MM.1S (cell line): ENCODE results near the gene UST.
"Not testable (repeated sequence)": the region's sequence is repeated elsewhere in the genome, so short reads cannot be mapped to it uniquely, and the experiment has no call there.

Source experiments
- DNase-seq: peaks from one replicate; pipeline ENCODE4 v3.0.0-alpha.2; 2015
- H2AFZ ChIP-seq: fragments of 300-600 bp; sonication (generic); 2 replicates; pipeline ENCODE4 v1.6.0; 2016; ENCODE audit warnings: antibody characterized with exemption, low read length
- H3F3A ChIP-seq: fragments of 300-600 bp; sonication (generic); 2 replicates; pipeline ENCODE4 v1.6.1; 2016; ENCODE audit warnings: mild to moderate bottlenecking, antibody characterized with exemption, low read length, moderate library complexity, mixed read lengths; ENCODE audit not compliant: insufficient read depth
- H3K27ac ChIP-seq: fragments of 300-600 bp; sonication (generic); 2 replicates; pipeline ENCODE4 v1.5.1; 2016; ENCODE audit warnings: mild to moderate bottlenecking, low read length
- H3K27me3 ChIP-seq: fragments of 300-600 bp; sonication (generic); replicated peaks from 2 replicates; pipeline ENCODE4 v1.6.0; 2016; ENCODE audit warnings: low read length; ENCODE audit not compliant: insufficient read depth
- H3K36me3 ChIP-seq: fragments of 300-600 bp; sonication (generic); replicated peaks from 2 replicates; pipeline ENCODE4 v1.6.1; 2016; ENCODE audit warnings: mild to moderate bottlenecking, low read length, mixed read lengths; ENCODE audit not compliant: insufficient read depth
- H3K4me1 ChIP-seq: fragments of 300-600 bp; sonication (generic); 2 replicates; pipeline ENCODE4 v1.6.1; 2016; ENCODE audit warnings: low read length, mixed read lengths
- H3K4me2 ChIP-seq: fragments of 300-600 bp; sonication (generic); 2 replicates; pipeline ENCODE4 v1.6.0; 2016; ENCODE audit warnings: low read depth, low read length
- H3K4me3 ChIP-seq: fragments of 300-600 bp; sonication (generic); 2 replicates; pipeline ENCODE4 v1.5.1; 2016; ENCODE audit warnings: low read length, mixed read lengths
- H3K79me2 ChIP-seq: fragments of 300-600 bp; sonication (generic); 2 replicates; pipeline ENCODE4 v1.6.1; 2016; ENCODE audit warnings: mixed run types, low read length, mixed read lengths
- H3K9ac ChIP-seq: fragments of 300-600 bp; sonication (generic); 2 replicates; pipeline ENCODE4 v1.6.1; 2016; ENCODE audit warnings: low read length, mixed read lengths
- H3K9me2 ChIP-seq: fragments of 300-600 bp; sonication (generic); replicated peaks from 2 replicates; pipeline ENCODE4 v1.6.1; 2016; ENCODE audit warnings: mild to moderate bottlenecking, low read length, mixed read lengths; ENCODE audit not compliant: insufficient read depth
- H3K9me3 ChIP-seq: fragments of 300-600 bp; sonication (generic); replicated peaks from 2 replicates; pipeline ENCODE4 v1.6.1; 2016; ENCODE audit warnings: mild to moderate bottlenecking, low read length, mixed read lengths; ENCODE audit not compliant: insufficient read depth
- H4K20me1 ChIP-seq: fragments of 300-600 bp; sonication (generic); 2 replicates; pipeline ENCODE4 v1.6.1; 2016; ENCODE audit warnings: mild to moderate bottlenecking, low read length, moderate library complexity, mixed read lengths; ENCODE audit not compliant: insufficient read depth
- CTCF ChIP-seq: fragments of 300-600 bp; sonication (generic); IDR thresholded peaks from 2 replicates; pipeline ENCODE4 v1.5.1; 2016; ENCODE audit warnings: antibody characterized with exemption, low read length, mixed read lengths
- EZH2 ChIP-seq: fragments of 300-600 bp; sonication (generic); optimal IDR thresholded peaks from 2 replicates; pipeline ENCODE3; 2017; ENCODE audit warnings: low read depth, mild to moderate bottlenecking, antibody characterized with exemption, low read length, mixed read lengths
- EZH2phosphoT487 ChIP-seq: fragments of 300-600 bp; sonication (generic); IDR thresholded peaks from 2 replicates; pipeline ENCODE4 v1.6.1; 2018; ENCODE audit warnings: antibody characterized with exemption, low read length

UST gene

GRCh38 chr6:148846778-148847761 lies 100.2 kb downstream of the UST start:
- H3K4me2 ChIP-seq = no peak overlapping the region
- DNase-seq = no peak
- H3K9me3 ChIP-seq = no peaks in the 10 kb centered on the region
- H3K9ac ChIP-seq = no peak overlapping the region
- H4K20me1 ChIP-seq = no peaks in the 10 kb centered on the region
- no peaks in the 10 kb centered on the region for H3K36me3 ChIP-seq
- no peak for TF ChIP-seq EZH2
- no peak for TF ChIP-seq CTCF
- TF ChIP-seq EZH2phosphoT487 = no peak
- no peak overlapping the region for H3K27ac ChIP-seq
- H3F3A ChIP-seq = no peaks in the 10 kb centered on the region
- H3K79me2 ChIP-seq = no peaks in the 10 kb centered on the region
- no peaks in the 10 kb centered on the region for H3K9me2 ChIP-seq
- H2AFZ ChIP-seq = no peak overlapping the region
- H3K4me1 ChIP-seq = no peaks in the 10 kb centered on the region
- no peaks in the 10 kb centered on the region for H3K27me3 ChIP-seq
- H3K4me3 ChIP-seq = no peak overlapping the region

- no peak for TF ChIP-seq CTCF
- no peak for TF ChIP-seq EZH2
- no peak for TF ChIP-seq EZH2phosphoT487
- Histone ChIP-seq H4K20me1 (no peaks in the 10 kb centered on the region), H3K9me2 (no peaks in the 10 kb centered on the region), H3K9ac (no peak overlapping the region), H3K9me3 (no peaks in the 10 kb centered on the region), H3K4me1 (no peaks in the 10 kb centered on the region), H3K27me3 (no peaks in the 10 kb centered on the region), H3F3A (no peaks in the 10 kb centered on the region), H2AFZ (no peak overlapping the region), H3K27ac (no peak overlapping the region), H3K4me2 (no peak overlapping the region), H3K36me3 (no peaks in the 10 kb centered on the region), H3K4me3 (no peak overlapping the region), H3K79me2 (no peaks in the 10 kb centered on the region)
- DNase-seq = no peak
These were observed 102.1 kb downstream of the UST start for GRCh38 chr6:148848915-148849314.

GRCh38 chr6:148849449-148849848 lies 102.6 kb downstream of the UST start:
- H4K20me1 ChIP-seq, H3K9ac ChIP-seq, H3K27ac ChIP-seq, H3K36me3 ChIP-seq, H3F3A ChIP-seq, DNase-seq, H3K9me3 ChIP-seq, H3K9me2 ChIP-seq, H3K4me1 ChIP-seq, H3K4me3 ChIP-seq, H3K79me2 ChIP-seq, H3K4me2 ChIP-seq, H3K27me3 ChIP-seq, H2AFZ ChIP-seq: not testable (repeated sequence)

- Histone ChIP-seq H3K4me2 (no peak overlapping the region), H3K27ac (no peak overlapping the region), H3K36me3 (no peaks in the 10 kb centered on the region), H3K9me2 (no peaks in the 10 kb centered on the region), H3K27me3 (no peaks in the 10 kb centered on the region), H3K9ac (no peak overlapping the region), H3K9me3 (no peaks in the 10 kb centered on the region), H3K4me3 (no peak overlapping the region), H3K79me2 (no peaks in the 10 kb centered on the region), H3F3A (no peaks in the 10 kb centered on the region), H2AFZ (no peak overlapping the region), H4K20me1 (no peaks in the 10 kb centered on the region), H3K4me1 (no peaks in the 10 kb centered on the region)
- DNase-seq = no peak
- no peak for TF ChIP-seq EZH2
- no peak for TF ChIP-seq CTCF
- TF ChIP-seq EZH2phosphoT487 = no peak
These were observed 104.1 kb downstream of the UST start for GRCh38 chr6:148850964-148851363.
